ENCODE measurements around the gene CAPN5.

GRCh38 chr11:77165066-77165465, 98.3 kb downstream of the CAPN5 start:
- TF ChIP-seq YY1 (IDR thresholded peaks at IDR 0.05; ENCODE audit: insufficient read depth, insufficient read length) (no peak), ZNF274 (IDR thresholded peaks at IDR 0.05; ENCODE audit: low read depth, low read length) (no peak), SUZ12 (IDR thresholded peaks at IDR 0.05; ENCODE audit: extremely low read depth, insufficient read depth, insufficient read length) (no peak)
